Mesothelial cell of epicardium (in vitro differentiated cells): ENCODE measurements around the gene SLC40A1. TPM values are rescaled to one million over a fixed set of nuclear protein-coding genes. Genes with fewer than 3 reads are reported as not detected.

Source experiments
- DNase-seq, 2 experiments: peaks; one replicate each; pipeline ENCODE4 v3.0.0; 2021; ENCODE audit warnings: low spot score in 2 of 2; ENCODE audit not compliant: unreplicated experiment in 2 of 2
- H3K27ac Mint-ChIP-seq: 2 replicates; pipeline ENCODE4 v1.8.0; 2021; ENCODE audit warnings: mixed read lengths
- H3K27me3 Mint-ChIP-seq: 2 replicates; pipeline ENCODE4 v1.8.0; 2021; ENCODE audit warnings: low read depth, mixed read lengths
- H3K36me3 Mint-ChIP-seq: 2 replicates; pipeline ENCODE4 v1.8.0; 2021; ENCODE audit warnings: mixed read lengths
- H3K4me1 Mint-ChIP-seq: 2 replicates; pipeline ENCODE4 v1.8.0; 2021; ENCODE audit warnings: mixed read lengths
- H3K4me3 Mint-ChIP-seq: 2 replicates; pipeline ENCODE4 v1.8.0; 2021; ENCODE audit warnings: mild to moderate bottlenecking, moderate library complexity, mixed read lengths
- H3K9me3 Mint-ChIP-seq: 2 replicates; pipeline ENCODE4 v1.8.0; 2021; ENCODE audit warnings: mixed read lengths
- CTCF ChIP-seq: fragments of 200-600 bp; sonication (generic); IDR thresholded peaks from one replicate; pipeline ENCODE4 v1.5.0; 2021; ENCODE audit warnings: antibody characterized with exemption; ENCODE audit not compliant: unreplicated experiment
- total RNA-seq: library from RNA; stranded (reverse); gene quantifications from 3 replicates; pipeline ENCODE4 v1.2.1, GENCODE V29; 2021

Gene SLC40A1
- total RNA-seq, 1 donor from 2014 or later = 154 TPM

GRCh38 chr2:189580241-189580651, 340 bp downstream of the SLC40A1 start:
- no peaks in the 10 kb centered on the region for H3K9me3 Mint-ChIP-seq
- no peaks in the 10 kb centered on the region for H3K27me3 Mint-ChIP-seq
- no peak for TF ChIP-seq CTCF
- DNase-seq = peak in 1 of 2 experiments; percentile 45
- H3K27ac Mint-ChIP-seq = peak overlapping the region; percentile 83
- H3K4me3 Mint-ChIP-seq = peak overlapping the region; percentile 84
- H3K4me1 Mint-ChIP-seq = peaks cover 71% of the 10 kb centered on the region
- H3K36me3 Mint-ChIP-seq = peaks cover 7% of the 10 kb centered on the region

- Mint-ChIP-seq H3K4me1 (peaks cover 70% of the 10 kb centered on the region), H3K4me3 (peak overlapping the region; percentile 84), H3K9me3 (no peaks in the 10 kb centered on the region), H3K27me3 (no peaks in the 10 kb centered on the region), H3K27ac (peak overlapping the region; percentile 83), H3K36me3 (peaks cover 11% of the 10 kb centered on the region)
- no peak for DNase-seq
- no peak for TF ChIP-seq CTCF
These were observed 900 bp downstream of the SLC40A1 start for GRCh38 chr2:189579585-189580186.

GRCh38 chr2:189578272-189578950, 2.2 kb downstream of the SLC40A1 start:
- peak overlapping the region; percentile 79 for H3K27ac Mint-ChIP-seq
- H3K9me3 Mint-ChIP-seq = no peaks in the 10 kb centered on the region
- H3K4me3 Mint-ChIP-seq = peak overlapping the region; percentile 84
- H3K4me1 Mint-ChIP-seq = peaks cover 72% of the 10 kb centered on the region
- DNase-seq = no peak
- peaks cover 20% of the 10 kb centered on the region for H3K36me3 Mint-ChIP-seq
- TF ChIP-seq CTCF = no peak
- no peaks in the 10 kb centered on the region for H3K27me3 Mint-ChIP-seq

GRCh38 chr2:189577121-189577520, 3.5 kb downstream of the SLC40A1 start:
- DNase-seq = no peak
- H3K9me3 Mint-ChIP-seq = no peaks in the 10 kb centered on the region
- no peaks in the 10 kb centered on the region for H3K27me3 Mint-ChIP-seq
- H3K4me3 Mint-ChIP-seq = peak overlapping the region; percentile 84
- no peak for TF ChIP-seq CTCF
- H3K27ac Mint-ChIP-seq = peak overlapping the region; percentile 78
- H3K4me1 Mint-ChIP-seq = peaks cover 82% of the 10 kb centered on the region
- H3K36me3 Mint-ChIP-seq = peaks cover 33% of the 10 kb centered on the region

- DNase-seq = no peak
- Mint-ChIP-seq H3K4me3 (peak overlapping the region; percentile 84), H3K27me3 (no peaks in the 10 kb centered on the region), H3K36me3 (peaks cover 37% of the 10 kb centered on the region), H3K9me3 (no peaks in the 10 kb centered on the region), H3K4me1 (peaks cover 79% of the 10 kb centered on the region), H3K27ac (no peak overlapping the region)
- TF ChIP-seq CTCF = no peak
These were observed 4.2 kb downstream of the SLC40A1 start for GRCh38 chr2:189576396-189576795.
